OCI-LY7 (cell line): Measurements from ENCODE around the gene ZNF79. TPM values are rescaled to one million over a fixed set of nuclear protein-coding genes. Genes with fewer than 3 reads are reported as not detected.

ENCODE experiments used
- BruUV-seq: library from RNA; stranded (reverse); fragments of 400-500 nt; replicated peaks from 2 replicates; lab custom pipeline; 2021; lab: Mats Ljungman, UMichigan
- CTCF ChIA-PET: fragments of 300-600 bp; sonication (Branson Sonifier 250); formaldehyde crosslinking; loops from one replicate; lab custom pipeline; 2022; ENCODE audit warnings: antibody characterized with exemption; ENCODE audit not compliant: unreplicated experiment; lab: Charles Lee
- POLR2A ChIA-PET: fragments of 300-600 bp; sonication (Branson Sonifier 250); formaldehyde crosslinking; loops from one replicate; lab custom pipeline; 2022; ENCODE audit warnings: antibody characterized with exemption; lab: Charles Lee
- DNase-seq: peaks from one replicate; pipeline ENCODE4 v3.0.0-alpha.2; 2015; ENCODE audit warnings: low spot score
- H2AFZ ChIP-seq: fragments of 200-600 bp; sonication (generic), shearing (Covaris generic); 2 replicates; pipeline ENCODE4 v1.6.1; 2014; ENCODE audit warnings: mild to moderate bottlenecking, antibody characterized with exemption, low read length, moderate library complexity
- H3K27ac ChIP-seq: fragments of 200-600 bp; sonication (generic); 2 replicates; pipeline ENCODE4 v1.5.1; 2014; ENCODE audit warnings: mixed run types, low read depth, mild to moderate bottlenecking, moderate library complexity, low read length, inconsistent platforms; ENCODE audit not compliant: poor library complexity, severe bottlenecking
- H3K36me3 ChIP-seq: fragments of 200-600 bp; sonication (generic); 2 replicates; pipeline ENCODE4 v1.6.1; 2014; ENCODE audit warnings: mild to moderate bottlenecking, antibody characterized with exemption, low read length, moderate library complexity, mixed read lengths; ENCODE audit not compliant: insufficient read depth
- H3K4me1 ChIP-seq: fragments of 200-600 bp; sonication (generic); 2 replicates; pipeline ENCODE4 v1.5.1; 2014; ENCODE audit warnings: mild to moderate bottlenecking, low read length; ENCODE audit not compliant: insufficient read depth, poor library complexity, severe bottlenecking
- H3K4me2 ChIP-seq: fragments of 200-600 bp; sonication (generic); 2 replicates; pipeline ENCODE4 v1.6.1; 2014; ENCODE audit warnings: mild to moderate bottlenecking, low read length
- H3K4me3 ChIP-seq: fragments of 200-600 bp; sonication (generic); 2 replicates; pipeline ENCODE4 v1.5.1; 2014; ENCODE audit warnings: mild to moderate bottlenecking, low read depth, low read length; ENCODE audit not compliant: poor library complexity, severe bottlenecking
- H3K79me2 ChIP-seq: fragments of 200-600 bp; sonication (generic); 2 replicates; pipeline ENCODE4 v1.6.1; 2016; ENCODE audit warnings: low read depth, mild to moderate bottlenecking, low read length, moderate library complexity, mixed read lengths; ENCODE audit not compliant: insufficient read depth
- H3K9me2 ChIP-seq: fragments of 200-600 bp; sonication (generic); 2 replicates; pipeline ENCODE4 v1.6.1; 2016; ENCODE audit warnings: mild to moderate bottlenecking, low read length, mixed read lengths; ENCODE audit not compliant: insufficient read depth
- H3K9me3 ChIP-seq: fragments of 200-600 bp; sonication (generic); 2 replicates; pipeline ENCODE4 v1.6.1; 2014; ENCODE audit warnings: mild to moderate bottlenecking, mixed run types, low read length, mixed read lengths
- H4K20me1 ChIP-seq: fragments of 200-600 bp; sonication (generic); 2 replicates; pipeline ENCODE4 v1.6.1; 2014; ENCODE audit warnings: mild to moderate bottlenecking, antibody characterized with exemption, low read length, moderate library complexity, mixed read lengths; ENCODE audit not compliant: insufficient read depth
- CTCF ChIP-seq: fragments of 200-600 bp; sonication (generic); conservative IDR thresholded peaks from 2 replicates; pipeline ENCODE4 v1.5.1; 2014; ENCODE audit warnings: mild to moderate bottlenecking, antibody characterized with exemption, low read length, moderate library complexity, mixed read lengths
- EZH2phosphoT487 ChIP-seq: fragments of 200-600 bp; sonication (generic); IDR thresholded peaks from 2 replicates; pipeline ENCODE4 v1.6.1; 2018; ENCODE audit warnings: low read depth, borderline replicate concordance, mild to moderate bottlenecking, mixed run types, antibody characterized with exemption, low read length, moderate library complexity, mixed read lengths
- intact Hi-C: fragments of 100-400 bp; cut with micrococcal nuclease; formaldehyde crosslinking; loops from one replicate; pipeline ENCODE4 v1.10.0; 2022; ENCODE audit not compliant: unreplicated experiment
- total RNA-seq, 2 experiments: library from RNA; depleted of rRNA in 1 of 2; stranded (reverse); fragments of >200 nt in 1 of 2; shearing (Covaris generic) in 1 of 2; gene quantifications; 2 replicates each; pipeline ENCODE4 v1.2.3, GENCODE V29; 2014 to 2022

The ZNF79 gene
- total RNA-seq, 2 experiments from 2014 or later: 9.4 to 14.9 TPM

DNA sequence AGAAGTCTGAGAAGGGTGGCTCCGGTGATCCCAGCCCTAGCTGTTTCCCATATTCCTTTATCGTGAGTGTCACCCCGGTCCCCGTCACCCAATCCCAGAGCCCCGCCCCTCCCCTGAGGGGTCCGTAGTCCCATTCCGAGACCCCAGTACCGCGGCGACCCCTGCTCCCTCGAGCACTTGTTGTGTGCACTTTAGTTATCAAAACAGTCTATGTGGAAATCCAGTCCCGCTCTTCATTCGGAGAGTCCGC is 27.4 kb downstream of the ZNF79 start:
- H3K4me3 ChIP-seq: peak overlapping the region; percentile 99
- H3K27ac ChIP-seq: peak overlapping the region; percentile 52
- peak overlapping the region; percentile 66 for H3K4me2 ChIP-seq
- H3K4me1 ChIP-seq: peaks cover 39% of the 10 kb centered on the region
- POLR2A ChIA-PET: interaction anchor here (0.6 to 3.1 kb wide), 5 partner anchors 28 to 647 kb away, joined by 3 to 9 read pairs (median 3); partner anchors contain the start of genes SLC2A8 and ZBTB43
- intact Hi-C loops: loop anchor here (1.0 kb wide), 1 partner anchor 27 kb away; the partner anchor contains the start of gene ZNF79
- CTCF ChIA-PET: no interaction called here
- H3K9me3 ChIP-seq: no peaks in the 10 kb centered on the region
- H3K9me2 ChIP-seq: no peaks in the 10 kb centered on the region
- peaks cover 36% of the 10 kb centered on the region for H4K20me1 ChIP-seq
- H3K36me3 ChIP-seq: peaks cover 56% of the 10 kb centered on the region
- TSS peak; percentile 36 for BruUV-seq
- TF ChIP-seq CTCF: no peak
- no peak for TF ChIP-seq EZH2phosphoT487
- DNase-seq: no peak
- H2AFZ ChIP-seq: peak overlapping the region; percentile 64; the same call in 1 of the 2 replicates
- peaks cover 42% of the 10 kb centered on the region for H3K79me2 ChIP-seq

GRCh38 chr9:127451858-127452656 is 27.9 kb downstream of the ZNF79 start:
- intact Hi-C loops: loop anchor here (1.0 kb wide), 1 partner anchor 28 kb away; the partner anchor contains the start of gene ZNF79
- CTCF ChIA-PET: no interaction called here
- Histone ChIP-seq H3K9me3 (no peaks in the 10 kb centered on the region), H3K4me1 (peaks cover 39% of the 10 kb centered on the region), H3K4me3 (peak overlapping the region; percentile 99), H4K20me1 (peaks cover 36% of the 10 kb centered on the region), H3K9me2 (no peaks in the 10 kb centered on the region), H3K27ac (peak overlapping the region; percentile 52), H3K36me3 (peaks cover 54% of the 10 kb centered on the region), H3K79me2 (peaks cover 42% of the 10 kb centered on the region), H2AFZ (peak overlapping the region; percentile 64; the same call in 1 of the 2 replicates), H3K4me2 (peak overlapping the region; percentile 66)
- DNase-seq: peak; percentile 75
- BruUV-seq: no TSS peak
- POLR2A ChIA-PET: interaction anchor here (0.6 to 3.1 kb wide), 4 partner anchors 55 to 326 kb away, joined by 3 to 9 read pairs (median 4); partner anchors contain the start of genes SH2D3C and SLC2A8
- TF ChIP-seq CTCF (no peak; the same call in 1 of the 2 replicates), EZH2phosphoT487 (no peak)

GRCh38 chr9:127452691-127453090 is 28.5 kb downstream of the ZNF79 start:
- peak overlapping the region; percentile 64; the same call in 1 of the 2 replicates for H2AFZ ChIP-seq
- POLR2A ChIA-PET: interaction anchor here (1.0 kb wide), 1 partner anchor 326 kb away, joined by 4 read pairs; the partner anchor contains the start of gene SH2D3C
- DNase-seq: no peak
- intact Hi-C loops: no loop called here
- no TSS peak for BruUV-seq
- CTCF ChIA-PET: no interaction called here
- H4K20me1 ChIP-seq: peaks cover 33% of the 10 kb centered on the region
- no peak for TF ChIP-seq CTCF
- TF ChIP-seq EZH2phosphoT487: no peak
- no peaks in the 10 kb centered on the region for H3K9me3 ChIP-seq
- H3K79me2 ChIP-seq: peaks cover 39% of the 10 kb centered on the region
- H3K9me2 ChIP-seq: no peaks in the 10 kb centered on the region
- peaks cover 54% of the 10 kb centered on the region for H3K36me3 ChIP-seq
- H3K4me3 ChIP-seq: peak overlapping the region; percentile 99
- H3K4me1 ChIP-seq: peaks cover 39% of the 10 kb centered on the region
- peak overlapping the region; percentile 66 for H3K4me2 ChIP-seq
- peak overlapping the region; percentile 52 for H3K27ac ChIP-seq
